ENCODE measurements around the gene RHBDD2.

RHBDD2 gene

GRCh38 chr7:75925717-75926435, 47.0 kb downstream of the RHBDD2 start:
- Histone ChIP-seq H3K9me3 (ENCODE audit: control insufficient read depth in 1 of 2, low read length in 2 of 2) (no peaks in the 10 kb centered on the region), H3K27ac (ENCODE audit: low read length) (no peak overlapping the region), H3K36me3 (ENCODE audit: control insufficient read depth in 1 of 2, insufficient read depth in 2 of 2, low read length in 2 of 2) (no peaks in the 10 kb centered on the region), H3K4me1 (ENCODE audit: control insufficient read depth in 1 of 2, insufficient read depth in 2 of 2, low read length in 2 of 2) (no peaks in the 10 kb centered on the region), H3K4me3 (ENCODE audit: low read depth in 1 of 2, low read length in 2 of 2) (no peak overlapping the region), H3K27me3 (ENCODE audit: low read depth, low read length) (no peaks in the 10 kb centered on the region)

- H3K27me3 ChIP-seq (ENCODE audit: low read depth, low read length): no peaks in the 10 kb centered on the region
- no peaks in the 10 kb centered on the region for H3K9me3 ChIP-seq (ENCODE audit: control insufficient read depth in 1 of 2, low read length in 2 of 2)
- H3K4me1 ChIP-seq (ENCODE audit: control insufficient read depth in 1 of 2, insufficient read depth in 2 of 2, low read length in 2 of 2): no peaks in the 10 kb centered on the region
- no peak overlapping the region for H3K27ac ChIP-seq (ENCODE audit: low read length)
- H3K4me3 ChIP-seq (ENCODE audit: low read depth in 1 of 2, low read length in 2 of 2): no peak overlapping the region
- no peaks in the 10 kb centered on the region for H3K36me3 ChIP-seq (ENCODE audit: control insufficient read depth in 1 of 2, insufficient read depth in 2 of 2, low read length in 2 of 2)
Observed at GRCh38 chr7:75928568-75928914, 49.7 kb downstream of the RHBDD2 start.

- Histone ChIP-seq H3K9me3 (ENCODE audit: control insufficient read depth in 1 of 2, low read length in 2 of 2) (no peaks in the 10 kb centered on the region), H3K4me1 (ENCODE audit: control insufficient read depth in 1 of 2, insufficient read depth in 2 of 2, low read length in 2 of 2) (no peaks in the 10 kb centered on the region), H3K27me3 (ENCODE audit: low read depth, low read length) (no peaks in the 10 kb centered on the region), H3K4me3 (ENCODE audit: low read depth in 1 of 2, low read length in 2 of 2) (no peak overlapping the region), H3K36me3 (ENCODE audit: control insufficient read depth in 1 of 2, insufficient read depth in 2 of 2, low read length in 2 of 2) (no peaks in the 10 kb centered on the region), H3K27ac (ENCODE audit: low read length) (no peak overlapping the region)
Observed at GRCh38 chr7:75931680-75932079, 52.8 kb downstream of the RHBDD2 start.

GRCh38 chr7:75937958-75938786, 59.3 kb downstream of the RHBDD2 start:
- Histone ChIP-seq H3K4me1 (ENCODE audit: control insufficient read depth in 1 of 2, insufficient read depth in 2 of 2, low read length in 2 of 2) (no peaks in the 10 kb centered on the region), H3K4me3 (ENCODE audit: low read depth in 1 of 2, low read length in 2 of 2) (no peak overlapping the region), H3K27ac (ENCODE audit: low read length) (no peak overlapping the region), H3K9me3 (ENCODE audit: control insufficient read depth in 1 of 2, low read length in 2 of 2) (no peaks in the 10 kb centered on the region), H3K36me3 (ENCODE audit: control insufficient read depth in 1 of 2, insufficient read depth in 2 of 2, low read length in 2 of 2) (peaks cover 6 to 8% of the 10 kb centered on the region in 2 donors), H3K27me3 (ENCODE audit: low read depth, low read length) (no peaks in the 10 kb centered on the region)
